NB4 (cell line): Measurements from ENCODE around the gene CIAO2B.

Source experiments
- DNase-seq: peaks from one replicate; pipeline ENCODE4 v3.0.0; 2010; ENCODE audit warnings: low read depth
- H3K4me3 ChIP-seq: one replicate; pipeline ENCODE4 v1.5.1; 2011; ENCODE audit warnings: mild to moderate bottlenecking, low read depth, low read length, moderate library complexity
- MYC ChIP-seq: IDR thresholded peaks from 2 replicates; pipeline ENCODE4 v1.6.1; 2011; ENCODE audit warnings: low read depth, low read length
- POLR2A ChIP-seq: IDR thresholded peaks from 2 replicates; pipeline ENCODE4 v1.6.1; 2011; ENCODE audit warnings: mild to moderate bottlenecking; ENCODE audit not compliant: insufficient read length; ENCODE audit errors: extremely low read depth
- TF ChIP-seq, protein P1 (sequence below): IDR thresholded peaks from one replicate; pipeline ENCODE4 v1.5.1; 2012; ENCODE audit warnings: low read depth, low read length
- TF ChIP-seq, protein P2 (sequence below): IDR thresholded peaks from 2 replicates; pipeline ENCODE4 v1.6.1; 2011; ENCODE audit warnings: low read depth, low read length

Gene CIAO2B

DNA sequence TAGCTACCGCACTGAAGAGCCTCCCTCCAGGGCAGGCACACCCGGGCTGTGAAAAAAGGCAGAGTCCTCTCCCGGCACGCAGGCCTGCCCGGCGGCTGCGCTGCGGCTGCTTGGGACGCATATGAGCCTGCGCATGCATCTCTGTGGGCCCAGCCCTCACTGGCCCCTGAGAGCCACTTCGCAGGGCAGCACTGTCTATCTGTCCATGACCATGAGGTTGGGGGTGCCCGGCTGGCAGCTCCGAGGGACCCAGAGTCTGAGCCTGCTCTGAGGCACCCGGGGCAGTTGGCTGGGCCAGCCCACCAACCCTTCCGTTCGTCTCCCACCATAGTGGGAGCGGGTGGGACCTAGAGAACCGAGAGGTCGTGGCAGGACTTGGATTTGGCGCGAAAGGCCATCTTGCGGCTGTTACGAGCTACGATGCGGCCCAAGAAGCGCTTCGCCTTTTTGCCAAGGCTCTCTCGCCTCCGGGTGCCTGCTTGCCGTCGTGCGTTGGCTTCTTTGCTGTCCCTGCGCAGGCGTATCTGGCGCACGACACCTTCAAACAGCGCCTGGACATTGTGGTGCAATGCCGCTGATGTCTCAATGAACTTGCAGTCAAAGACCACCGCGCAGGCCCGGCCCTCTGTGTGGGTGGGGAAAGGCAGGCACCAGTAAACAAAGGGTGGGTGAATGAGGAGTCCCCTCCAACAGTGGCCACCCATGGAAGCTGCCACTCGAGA is 12.3 kb downstream of the CIAO2B start:
- DNase-seq = no peak
- TF ChIP-seq, protein P1, sequence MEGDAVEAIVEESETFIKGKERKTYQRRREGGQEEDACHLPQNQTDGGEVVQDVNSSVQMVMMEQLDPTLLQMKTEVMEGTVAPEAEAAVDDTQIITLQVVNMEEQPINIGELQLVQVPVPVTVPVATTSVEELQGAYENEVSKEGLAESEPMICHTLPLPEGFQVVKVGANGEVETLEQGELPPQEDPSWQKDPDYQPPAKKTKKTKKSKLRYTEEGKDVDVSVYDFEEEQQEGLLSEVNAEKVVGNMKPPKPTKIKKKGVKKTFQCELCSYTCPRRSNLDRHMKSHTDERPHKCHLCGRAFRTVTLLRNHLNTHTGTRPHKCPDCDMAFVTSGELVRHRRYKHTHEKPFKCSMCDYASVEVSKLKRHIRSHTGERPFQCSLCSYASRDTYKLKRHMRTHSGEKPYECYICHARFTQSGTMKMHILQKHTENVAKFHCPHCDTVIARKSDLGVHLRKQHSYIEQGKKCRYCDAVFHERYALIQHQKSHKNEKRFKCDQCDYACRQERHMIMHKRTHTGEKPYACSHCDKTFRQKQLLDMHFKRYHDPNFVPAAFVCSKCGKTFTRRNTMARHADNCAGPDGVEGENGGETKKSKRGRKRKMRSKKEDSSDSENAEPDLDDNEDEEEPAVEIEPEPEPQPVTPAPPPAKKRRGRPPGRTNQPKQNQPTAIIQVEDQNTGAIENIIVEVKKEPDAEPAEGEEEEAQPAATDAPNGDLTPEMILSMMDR = no peak
- TF ChIP-seq POLR2A = no peak
- TF ChIP-seq, protein P2, sequence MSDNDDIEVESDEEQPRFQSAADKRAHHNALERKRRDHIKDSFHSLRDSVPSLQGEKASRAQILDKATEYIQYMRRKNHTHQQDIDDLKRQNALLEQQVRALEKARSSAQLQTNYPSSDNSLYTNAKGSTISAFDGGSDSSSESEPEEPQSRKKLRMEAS = no peak
- no peak for TF ChIP-seq MYC
- H3K4me3 ChIP-seq = no peak overlapping the region

DNA sequence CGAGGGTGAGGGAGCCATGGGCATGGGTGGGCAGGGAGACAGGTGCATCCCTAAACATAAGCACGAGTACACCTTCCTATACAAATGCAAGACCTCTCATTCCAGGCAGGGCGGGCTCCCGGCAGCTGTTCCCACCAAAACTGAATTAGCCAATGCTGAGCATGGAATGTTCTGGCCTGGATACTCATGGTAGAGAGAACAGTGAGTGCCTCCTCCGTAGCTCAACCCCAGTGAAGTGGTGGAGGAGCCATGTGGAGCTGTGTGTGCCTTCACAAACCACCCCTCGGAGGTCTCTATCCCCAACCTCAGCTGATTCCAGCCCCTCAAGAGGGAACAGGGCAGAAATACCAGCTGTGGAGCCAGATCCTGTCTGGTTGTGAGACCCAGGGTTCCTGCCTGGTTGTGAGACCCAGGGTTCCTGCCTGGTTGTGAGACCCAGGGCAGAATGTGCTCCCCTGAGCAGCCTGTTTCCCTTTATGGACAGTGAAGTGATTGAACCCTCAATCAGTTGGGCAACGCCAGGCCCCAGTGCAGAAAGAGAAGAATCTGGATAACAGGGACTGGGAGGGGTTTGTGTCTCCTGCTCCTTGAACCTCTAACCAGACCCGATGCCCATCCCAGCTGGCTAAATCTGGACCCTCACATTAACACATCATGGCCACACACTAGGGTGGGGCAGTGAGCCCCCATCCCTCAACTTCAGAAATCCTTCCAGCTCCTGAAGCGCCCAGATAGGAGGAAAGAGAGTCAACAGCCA is 13.1 kb downstream of the CIAO2B start:
- TF ChIP-seq, protein P2 = no peak
- TF ChIP-seq, protein P1 = no peak
- DNase-seq = no peak
- H3K4me3 ChIP-seq = no peak overlapping the region

DNA sequence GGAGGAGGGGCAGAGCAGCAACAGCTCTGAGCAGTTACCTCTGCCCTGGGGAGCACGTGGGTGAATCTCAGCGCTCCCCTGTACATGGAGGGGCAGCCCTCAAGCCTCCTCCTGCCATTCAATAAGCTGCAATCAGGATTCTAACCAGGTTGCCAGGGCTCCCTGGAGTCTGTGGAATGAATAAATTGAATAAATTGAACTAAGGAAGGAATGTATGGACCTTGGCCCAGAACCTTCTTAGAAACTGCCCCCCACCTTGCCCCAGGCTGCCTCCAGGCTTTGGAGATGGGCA is 14.0 kb downstream of the CIAO2B start:
- H3K4me3 ChIP-seq = no peak overlapping the region
- no peak for DNase-seq
- no peak for TF ChIP-seq MYC
- TF ChIP-seq POLR2A = no peak
- TF ChIP-seq, protein P2 = no peak
- TF ChIP-seq, protein P1 = no peak

DNA sequence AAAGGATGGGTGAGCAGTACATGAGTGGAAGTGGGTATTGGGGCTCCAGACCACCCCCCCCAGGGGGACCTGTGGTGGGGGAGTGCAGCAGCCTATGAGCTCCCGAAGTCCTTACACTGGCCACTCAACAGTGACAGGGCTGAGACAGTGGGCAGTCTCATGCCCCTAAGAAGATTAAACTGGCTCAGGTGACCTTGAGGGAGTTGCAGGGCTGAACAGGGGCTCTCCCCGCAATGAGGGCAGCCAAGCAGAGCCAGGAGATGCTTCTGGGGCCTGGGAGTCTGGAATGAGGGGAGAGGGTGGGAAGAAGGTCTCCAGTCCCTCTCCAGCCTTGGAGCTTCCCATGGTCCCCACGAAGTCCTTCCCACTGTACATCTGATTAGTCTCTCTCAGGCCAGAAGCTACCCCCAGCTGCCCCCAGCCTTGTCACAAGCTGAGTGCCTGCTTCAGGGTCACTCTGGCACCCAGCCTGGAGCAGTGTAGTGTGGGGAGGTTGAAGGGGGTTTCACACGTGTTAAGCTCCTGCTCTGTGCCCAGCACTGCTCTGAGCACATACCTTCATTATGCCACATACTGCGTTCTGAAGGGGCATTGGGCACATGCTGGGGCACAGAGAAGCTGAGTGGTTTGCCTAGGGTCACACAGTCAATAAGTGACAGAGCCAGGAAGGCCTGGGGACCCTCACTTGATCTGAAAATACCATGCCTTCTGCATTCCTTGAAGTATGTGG is 14.5 kb downstream of the CIAO2B start:
- no peak for DNase-seq
- no peak overlapping the region for H3K4me3 ChIP-seq
- TF ChIP-seq, protein P1 = no peak
- TF ChIP-seq, protein P2 = no peak
- TF ChIP-seq MYC (no peak), POLR2A (no peak)

DNA sequence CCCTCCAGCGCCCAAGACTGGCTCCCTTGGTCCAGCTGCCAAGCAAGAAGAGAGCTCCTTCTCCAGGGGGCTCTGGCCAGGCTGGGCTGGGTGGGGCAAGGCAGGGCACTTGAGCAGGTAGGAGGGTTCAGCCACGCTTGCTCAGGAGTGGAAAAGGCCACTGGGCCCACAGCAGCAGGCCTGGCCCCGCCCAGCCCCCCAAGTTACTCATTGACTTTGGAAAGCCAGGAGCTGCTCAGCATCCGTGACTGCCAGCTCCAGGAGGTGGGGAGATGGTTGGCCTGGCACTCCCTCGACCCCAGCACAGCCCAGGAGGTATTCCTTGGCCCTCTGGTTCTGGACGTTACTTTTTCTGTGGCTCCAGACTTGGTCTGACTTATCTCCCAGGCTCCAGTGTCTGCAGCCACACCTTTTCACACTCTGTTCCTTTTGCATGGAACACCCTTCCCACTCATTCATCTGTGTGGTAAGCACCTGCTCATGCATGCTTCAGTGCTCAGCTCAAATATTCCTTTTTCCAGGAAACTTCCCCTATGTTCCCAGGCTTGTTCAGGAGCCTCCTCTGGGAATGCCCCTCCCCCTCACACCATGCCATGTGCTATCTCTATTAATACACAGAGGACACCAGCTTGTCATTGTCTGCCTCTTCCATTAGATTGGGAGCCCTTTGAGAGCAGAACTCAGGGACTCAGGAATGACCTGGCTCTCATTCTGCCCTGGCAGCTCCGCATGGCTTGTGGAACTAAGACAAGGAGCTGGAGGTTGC is 15.2 kb downstream of the CIAO2B start, which contains the start of gene CDH16:
TSS of gene CDH16 (minus strand) at position 83 of the 766 bp plus-strand sequence. CDS start 820 bp downstream, outside the sequence.
- no peak within 1 kb of the TSS for H3K4me3 ChIP-seq
- no peak for DNase-seq
- TF ChIP-seq, protein P1 = no peak
- TF ChIP-seq MYC (no peak), POLR2A (no peak)
- TF ChIP-seq, protein P2 = no peak
